ENCODE data around the gene TRIP13. TPM values are rescaled to one million over a fixed set of nuclear protein-coding genes. Genes with fewer than 3 reads are reported as not detected.

TRIP13 gene
- total and polyA plus RNA-seq, 2 experiments from 2014 or later: 9.2 to 9.4 TPM

DNA sequence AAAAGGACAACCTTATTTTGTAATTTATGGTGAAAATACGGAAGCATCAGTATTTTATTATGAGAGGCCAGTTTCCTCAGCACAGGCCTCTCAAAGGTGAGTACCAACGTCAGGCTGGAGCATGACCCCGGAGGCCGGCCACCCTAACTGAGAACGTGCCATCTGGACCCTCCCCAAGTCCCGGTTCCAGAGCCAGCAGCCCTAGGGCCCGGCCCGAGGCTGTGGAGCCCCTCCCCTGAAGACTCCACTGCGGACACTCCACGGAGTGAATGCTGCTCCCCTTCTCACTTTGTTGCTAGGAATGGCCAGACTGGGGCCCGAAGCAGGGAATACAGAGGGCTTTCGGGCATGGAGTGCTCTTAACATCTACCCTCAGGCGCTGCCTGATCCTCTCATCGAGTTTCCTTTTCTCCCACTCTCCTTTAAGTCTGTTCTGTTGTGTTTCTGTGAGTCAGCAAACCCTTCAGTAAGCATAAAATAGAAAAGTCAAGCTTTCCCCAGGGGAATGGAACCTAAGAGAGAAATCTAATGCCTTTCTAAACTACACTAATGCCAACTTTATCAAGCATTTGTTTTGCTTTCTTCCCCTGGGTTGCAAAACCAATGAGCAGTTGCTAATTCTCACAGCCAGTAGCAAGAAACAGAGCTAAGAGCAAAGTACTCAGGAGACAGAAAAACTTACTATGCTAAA lies 4.6 kb upstream of the TRIP13 start:
- H4K20me1 ChIP-seq (ENCODE audit: insufficient read depth, poor library complexity, severe bottlenecking): peaks cover 4% of the 10 kb centered on the region
- peaks cover 44% of the 10 kb centered on the region for H3K79me2 ChIP-seq
- H3K27ac ChIP-seq: no peak overlapping the region
- no peak overlapping the region for H2AFZ ChIP-seq
- TF ChIP-seq, protein P1, sequence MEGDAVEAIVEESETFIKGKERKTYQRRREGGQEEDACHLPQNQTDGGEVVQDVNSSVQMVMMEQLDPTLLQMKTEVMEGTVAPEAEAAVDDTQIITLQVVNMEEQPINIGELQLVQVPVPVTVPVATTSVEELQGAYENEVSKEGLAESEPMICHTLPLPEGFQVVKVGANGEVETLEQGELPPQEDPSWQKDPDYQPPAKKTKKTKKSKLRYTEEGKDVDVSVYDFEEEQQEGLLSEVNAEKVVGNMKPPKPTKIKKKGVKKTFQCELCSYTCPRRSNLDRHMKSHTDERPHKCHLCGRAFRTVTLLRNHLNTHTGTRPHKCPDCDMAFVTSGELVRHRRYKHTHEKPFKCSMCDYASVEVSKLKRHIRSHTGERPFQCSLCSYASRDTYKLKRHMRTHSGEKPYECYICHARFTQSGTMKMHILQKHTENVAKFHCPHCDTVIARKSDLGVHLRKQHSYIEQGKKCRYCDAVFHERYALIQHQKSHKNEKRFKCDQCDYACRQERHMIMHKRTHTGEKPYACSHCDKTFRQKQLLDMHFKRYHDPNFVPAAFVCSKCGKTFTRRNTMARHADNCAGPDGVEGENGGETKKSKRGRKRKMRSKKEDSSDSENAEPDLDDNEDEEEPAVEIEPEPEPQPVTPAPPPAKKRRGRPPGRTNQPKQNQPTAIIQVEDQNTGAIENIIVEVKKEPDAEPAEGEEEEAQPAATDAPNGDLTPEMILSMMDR (IDR thresholded peaks at IDR 0.05; ENCODE audit: poor library complexity): no peak
- no peak for TF ChIP-seq EZH2phosphoT487 (IDR thresholded peaks at IDR 0.05; ENCODE audit: low read depth, severe bottlenecking, unreplicated experiment)
- no peak for TF ChIP-seq EZH2 (IDR thresholded peaks at IDR 0.05; ENCODE audit: borderline replicate concordance)
- peaks cover 8% of the 10 kb centered on the region for H3K4me1 ChIP-seq (ENCODE audit: insufficient read depth)
- H3K9me3 ChIP-seq (ENCODE audit: low read depth): no peaks in the 10 kb centered on the region
- no peak for DNase-seq (ENCODE audit: low spot score)
- H3K36me3 ChIP-seq (replicated peaks; ENCODE audit: insufficient read depth, low read depth): no peaks in the 10 kb centered on the region
- no peaks in the 10 kb centered on the region for H3K27me3 ChIP-seq
- H3K9me2 ChIP-seq (replicated peaks; ENCODE audit: insufficient read depth): no peaks in the 10 kb centered on the region
- H3K4me3 ChIP-seq: no peak overlapping the region
- no peak overlapping the region for H3K4me2 ChIP-seq
- WGBS (ENCODE audit: low lambda C conversion rate, missing lambda C conversion rate): 96% methylated on average over 14 of the region's 14 CpGs

DNA sequence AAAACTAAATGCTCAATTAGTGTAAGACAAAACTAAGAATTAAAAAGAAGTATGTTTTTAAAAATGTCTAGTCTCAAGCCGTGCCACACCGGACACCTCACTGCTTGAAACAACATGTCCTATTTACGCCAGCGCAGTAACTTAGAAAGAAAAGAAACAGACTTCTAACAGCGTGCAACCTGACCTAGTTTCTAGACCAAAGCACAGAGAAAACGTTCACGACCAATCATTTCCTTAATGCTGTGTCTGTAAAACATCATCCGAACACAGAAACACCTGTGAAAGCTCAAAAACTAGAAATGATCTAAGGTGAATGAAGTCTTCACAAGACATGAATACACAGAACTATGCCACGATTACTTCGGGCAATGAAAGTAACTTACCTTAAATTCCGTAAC lies 4.0 kb upstream of the TRIP13 start:
- H3K27ac ChIP-seq: no peak overlapping the region
- H3K9me3 ChIP-seq (ENCODE audit: low read depth): no peaks in the 10 kb centered on the region
- no peak for DNase-seq (ENCODE audit: low spot score)
- no peaks in the 10 kb centered on the region for H3K27me3 ChIP-seq
- TF ChIP-seq EZH2 (IDR thresholded peaks at IDR 0.05; ENCODE audit: borderline replicate concordance) (no peak), EZH2phosphoT487 (IDR thresholded peaks at IDR 0.05; ENCODE audit: low read depth, severe bottlenecking, unreplicated experiment) (no peak)
- TF ChIP-seq, protein P1 (IDR thresholded peaks at IDR 0.05; ENCODE audit: poor library complexity): no peak
- 97% methylated on average over 11 of the region's 11 CpGs for WGBS (ENCODE audit: low lambda C conversion rate, missing lambda C conversion rate)
- peaks cover 10% of the 10 kb centered on the region for H3K4me1 ChIP-seq (ENCODE audit: insufficient read depth)
- no peak overlapping the region for H3K4me2 ChIP-seq
- peaks cover 4% of the 10 kb centered on the region for H4K20me1 ChIP-seq (ENCODE audit: insufficient read depth, poor library complexity, severe bottlenecking)
- H3K9me2 ChIP-seq (replicated peaks; ENCODE audit: insufficient read depth): no peaks in the 10 kb centered on the region
- peaks cover 41% of the 10 kb centered on the region for H3K79me2 ChIP-seq
- H3K4me3 ChIP-seq: no peak overlapping the region
- H2AFZ ChIP-seq: no peak overlapping the region
- H3K36me3 ChIP-seq (replicated peaks; ENCODE audit: insufficient read depth, low read depth): no peaks in the 10 kb centered on the region

DNA sequence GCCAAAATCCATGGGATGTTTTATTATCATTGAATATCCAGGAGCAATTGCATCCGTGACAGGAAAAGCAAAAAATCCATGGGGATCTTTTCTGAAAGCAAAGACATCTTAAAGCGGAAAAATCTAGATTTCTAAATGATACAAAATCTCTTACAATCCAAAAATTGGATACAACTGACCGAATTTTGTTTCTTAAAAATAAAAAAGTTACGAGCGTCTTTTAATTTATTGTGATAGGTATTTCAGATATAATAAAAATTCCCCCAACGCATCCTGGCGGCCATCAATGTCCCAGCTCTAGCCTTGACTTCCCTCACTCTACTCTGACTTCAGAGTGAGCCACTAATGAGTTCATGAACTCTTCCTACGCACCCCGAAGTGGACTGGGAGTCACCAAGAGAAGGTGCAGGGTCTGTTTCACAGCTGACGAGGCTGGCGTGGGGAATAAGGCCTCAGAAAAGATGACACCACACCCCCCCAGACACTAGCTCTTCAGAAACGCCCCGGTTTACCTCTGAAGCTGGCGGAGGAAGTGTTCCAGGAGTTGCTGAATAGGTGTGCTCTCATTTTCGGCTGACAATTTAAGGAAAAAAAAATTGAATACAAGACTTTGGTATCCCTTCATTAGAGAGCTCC lies 3.5 kb upstream of the TRIP13 start:
- Histone ChIP-seq H3K79me2 (peaks cover 41% of the 10 kb centered on the region), H3K27ac (no peak overlapping the region), H3K4me3 (no peak overlapping the region), H2AFZ (no peak overlapping the region), H3K4me2 (no peak overlapping the region), H3K4me1 (ENCODE audit: insufficient read depth) (peaks cover 10% of the 10 kb centered on the region), H3K36me3 (replicated peaks; ENCODE audit: insufficient read depth, low read depth) (no peaks in the 10 kb centered on the region), H3K9me2 (replicated peaks; ENCODE audit: insufficient read depth) (no peaks in the 10 kb centered on the region), H4K20me1 (ENCODE audit: insufficient read depth, poor library complexity, severe bottlenecking) (peaks cover under 1% of the 10 kb centered on the region), H3K27me3 (no peaks in the 10 kb centered on the region), H3K9me3 (ENCODE audit: low read depth) (no peaks in the 10 kb centered on the region)
- TF ChIP-seq, protein P1 (IDR thresholded peaks at IDR 0.05; ENCODE audit: poor library complexity): no peak
- 95% methylated on average over 15 of the region's 15 CpGs for WGBS (ENCODE audit: low lambda C conversion rate, missing lambda C conversion rate)
- no peak for DNase-seq (ENCODE audit: low spot score)
